HG02943 (cell line): ENCODE results near the gene TMEM132C.

Experiments used
- ATAC-seq: cut with Tn5 transposase; IDR thresholded peaks from one replicate; pipeline ENCODE4 v1.9.1; 2021; ENCODE audit warnings: mild to moderate bottlenecking, low read depth, moderate library complexity; ENCODE audit not compliant: unreplicated experiment

The TMEM132C gene

DNA sequence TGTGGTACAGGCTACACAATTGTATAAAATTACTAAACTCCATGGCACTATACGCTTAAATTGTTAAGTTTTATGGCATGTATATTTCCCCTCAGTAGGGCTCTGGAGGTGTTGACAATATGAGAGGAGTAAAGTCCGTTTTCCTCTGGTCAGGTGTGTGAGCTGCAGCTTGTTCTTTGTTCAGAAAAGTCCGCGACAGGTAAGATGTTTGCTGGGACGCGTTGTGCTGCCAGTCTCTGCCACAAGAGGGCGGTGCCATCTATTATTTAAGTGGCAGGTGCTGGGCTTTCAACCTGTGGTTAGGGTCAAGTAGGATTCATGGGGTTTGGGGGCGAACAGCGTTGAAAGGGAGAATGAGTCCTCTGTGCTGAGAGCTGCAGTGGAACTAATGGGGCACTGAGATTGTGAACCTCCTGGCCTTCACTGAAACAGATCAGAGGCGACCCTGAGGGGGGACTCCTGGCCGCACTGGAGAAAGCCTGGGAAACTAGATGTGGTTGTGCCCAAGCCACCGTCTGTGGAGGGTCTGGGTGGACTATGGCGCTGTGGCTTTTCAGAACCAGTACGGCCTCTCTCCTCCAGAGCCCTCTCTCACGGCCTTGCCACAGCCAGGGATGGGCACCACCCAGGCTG, 377.8 kb downstream of the TMEM132C start:
- no peak for ATAC-seq

DNA sequence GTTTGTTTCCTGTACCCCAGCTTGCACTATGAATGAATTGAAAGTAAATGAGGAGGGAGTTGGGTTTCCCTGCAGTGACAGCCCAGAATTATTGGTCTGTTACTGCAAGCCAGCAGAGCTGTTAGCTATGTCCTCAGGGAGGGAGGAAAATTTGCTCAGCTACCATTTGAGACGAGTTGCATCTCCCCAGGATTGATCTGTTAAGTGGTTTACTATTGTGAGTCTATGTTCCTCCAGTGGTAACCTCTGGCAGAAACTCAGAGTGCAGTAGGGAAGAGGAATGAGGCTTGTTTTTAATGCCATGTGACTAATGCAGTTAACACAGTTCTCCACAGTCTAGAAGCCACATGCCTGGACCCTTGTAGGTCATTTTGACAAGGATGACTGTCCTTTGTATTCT, 382.9 kb downstream of the TMEM132C start:
- ATAC-seq: no peak

DNA sequence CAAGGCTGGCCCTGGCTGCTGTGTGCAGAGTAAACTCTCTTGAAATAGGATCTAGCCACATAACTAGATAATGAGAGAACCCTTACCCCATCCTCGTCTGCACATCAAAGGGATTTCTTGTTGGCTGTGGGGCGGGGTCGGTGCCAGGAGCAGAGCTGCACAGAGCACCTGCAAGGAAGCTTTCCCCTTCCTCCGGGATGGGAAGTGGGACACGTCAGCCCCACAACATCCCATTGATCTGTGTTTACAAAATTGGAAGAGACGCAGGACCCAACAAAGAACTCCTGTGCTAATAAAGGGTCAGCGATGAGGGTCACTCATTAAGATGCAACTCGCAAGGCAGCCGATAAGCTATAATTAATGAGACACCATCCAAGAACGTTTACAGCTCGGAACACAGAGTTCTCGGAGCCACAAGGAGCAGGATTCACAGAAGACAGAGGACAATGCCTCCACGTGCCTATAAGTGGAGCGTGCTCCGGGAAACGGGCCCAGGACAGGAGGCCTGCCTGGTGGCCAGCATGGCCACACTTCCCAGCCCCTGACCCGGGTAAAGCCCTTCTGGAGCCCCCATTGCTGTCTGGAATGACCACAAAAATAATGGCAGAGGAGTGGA, 385.3 kb downstream of the TMEM132C start:
- ATAC-seq: no peak

DNA sequence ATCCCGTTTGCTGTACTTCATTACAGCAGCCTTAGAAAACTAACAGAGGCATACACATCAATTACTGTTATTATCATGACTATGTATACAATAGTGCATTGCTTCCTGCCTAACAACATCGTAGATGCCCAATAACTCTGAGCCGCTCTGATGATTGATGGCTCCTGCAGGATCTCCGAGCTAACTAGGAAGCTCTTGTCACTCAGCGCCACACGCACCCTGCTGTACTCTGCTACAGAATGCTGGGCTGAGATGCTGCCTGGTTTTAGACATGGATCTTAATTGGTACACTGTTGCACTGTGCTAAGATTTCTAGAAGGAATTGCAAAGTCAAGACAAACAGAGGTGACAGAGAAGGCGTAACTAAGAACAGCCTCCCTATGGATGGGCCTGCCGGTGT, 387.5 kb downstream of the TMEM132C start:
- ATAC-seq: no peak

DNA sequence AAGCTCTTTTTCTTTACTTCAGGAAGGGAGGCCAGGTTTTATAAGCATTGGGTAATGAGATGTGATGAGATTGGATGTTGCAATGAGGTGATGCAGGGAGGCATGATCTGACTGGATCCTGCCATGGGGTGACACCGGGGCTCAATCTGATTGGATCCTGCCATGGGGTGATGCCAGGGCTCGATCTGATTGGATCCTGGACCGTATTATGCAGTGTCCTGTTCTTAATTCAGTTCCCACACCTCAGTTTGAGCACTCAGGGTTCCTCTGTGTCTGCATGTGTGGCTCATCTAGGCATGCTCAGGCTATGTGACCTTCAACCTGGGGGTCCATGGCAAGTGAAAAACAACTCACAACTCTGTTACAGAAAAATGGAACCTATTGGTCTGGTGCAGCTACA, 390.4 kb downstream of the TMEM132C start:
- ATAC-seq: no peak

DNA sequence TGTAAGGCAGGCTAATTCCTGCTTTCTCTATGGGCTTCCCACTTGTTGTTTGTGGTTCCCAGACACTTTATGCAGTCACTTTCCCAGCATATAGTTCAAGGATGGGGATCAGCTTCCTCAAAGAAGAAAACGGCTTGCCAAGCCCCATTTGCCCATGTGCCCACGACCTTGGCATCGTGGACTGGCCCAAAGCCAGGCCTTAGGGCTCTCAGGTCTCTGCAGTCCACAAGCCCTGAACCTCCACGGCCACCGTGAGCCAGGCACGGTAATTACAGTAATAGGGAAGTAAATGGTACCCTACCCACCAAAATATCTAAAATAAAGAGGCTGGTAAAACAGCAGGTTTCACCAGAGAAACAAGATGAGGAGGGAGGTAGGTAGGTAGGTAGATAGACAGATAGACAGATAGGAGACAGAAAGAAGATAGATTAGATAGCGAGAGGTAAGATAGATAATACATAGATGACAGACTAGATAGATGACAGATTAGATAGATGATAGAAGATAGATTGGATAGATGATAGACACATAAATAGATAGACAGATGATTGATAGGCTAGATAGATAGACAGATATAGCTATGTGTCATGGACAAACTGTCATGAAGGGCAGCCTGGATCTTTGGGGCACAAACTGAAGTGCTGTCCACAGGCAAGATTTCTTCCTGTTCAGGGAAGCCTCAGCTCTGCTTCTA, 393.7 kb downstream of the TMEM132C start:
- ATAC-seq: no peak

DNA sequence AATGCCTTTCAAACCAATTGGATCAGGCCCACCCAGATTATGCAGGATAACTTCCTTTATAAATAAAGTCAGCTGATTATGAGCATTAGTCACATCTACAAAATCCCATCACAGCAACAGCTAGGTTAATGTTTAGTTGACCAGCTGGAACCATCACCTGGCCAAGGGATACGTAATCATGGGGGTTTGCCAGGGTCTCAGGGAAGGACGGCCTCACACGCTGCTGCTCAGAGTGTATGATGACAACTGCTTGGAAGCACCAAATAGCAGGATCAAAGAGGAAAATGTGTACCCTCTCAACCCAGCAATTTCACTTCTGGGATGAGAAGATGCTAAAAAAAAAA, 394.2 kb downstream of the TMEM132C start:
- no peak for ATAC-seq

DNA sequence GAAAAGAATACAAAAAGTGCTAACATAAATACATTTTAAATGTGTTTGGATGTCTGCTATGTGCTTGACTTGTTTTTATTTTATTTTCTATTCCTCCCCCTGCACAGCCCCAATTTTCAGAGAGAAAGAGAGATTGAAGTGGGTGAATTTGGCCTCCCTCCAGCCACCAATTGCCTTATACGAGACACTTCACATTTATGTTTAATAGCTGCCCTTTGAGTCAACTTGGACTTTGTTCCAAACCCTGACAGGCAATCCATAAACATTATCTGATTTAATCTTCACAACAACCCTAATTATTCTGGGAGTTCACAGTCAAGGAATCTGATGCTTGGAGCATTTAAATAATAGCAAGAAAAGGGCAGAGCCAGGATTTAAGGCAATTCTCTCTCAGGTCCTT, 395.1 kb downstream of the TMEM132C start:
- no peak for ATAC-seq

DNA sequence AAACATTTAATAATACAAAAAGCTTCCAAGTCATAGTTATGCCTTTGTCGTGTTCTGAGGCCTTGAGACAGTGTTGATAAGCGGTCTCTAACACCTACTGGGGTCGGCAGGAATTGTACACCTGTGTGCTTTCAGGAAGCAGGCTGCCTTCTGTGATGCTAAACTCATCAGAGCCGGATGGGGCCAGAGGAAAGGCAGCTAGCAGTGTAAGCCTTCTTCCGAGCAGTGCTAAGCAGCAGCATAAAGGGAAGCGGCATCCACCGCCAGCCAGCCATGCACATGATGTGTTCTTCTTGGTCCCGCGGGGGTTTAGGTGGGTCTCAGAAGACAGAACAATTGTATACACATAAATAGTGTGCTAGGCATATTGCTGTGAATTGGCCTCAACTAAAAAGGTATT, 397.5 kb downstream of the TMEM132C start:
- no peak for ATAC-seq

DNA sequence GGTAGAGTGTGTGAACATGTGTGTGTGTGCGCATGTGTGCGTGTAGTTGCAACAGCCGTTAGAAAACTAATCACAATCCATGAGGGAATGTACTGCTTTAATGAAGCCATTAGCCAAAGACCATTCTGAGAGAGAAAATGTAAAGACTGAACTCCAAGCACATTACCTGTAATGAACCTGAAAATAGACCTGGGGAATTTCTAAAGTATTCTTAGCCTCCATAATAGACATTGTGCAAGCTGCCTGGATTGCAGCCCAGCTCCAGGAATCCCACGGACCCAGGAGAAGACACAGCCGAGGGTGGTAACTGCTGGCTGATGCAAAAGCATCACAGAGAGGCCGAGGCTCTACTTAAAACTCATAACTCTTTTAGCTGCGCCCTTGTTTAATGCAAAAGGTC, 400.2 kb downstream of the TMEM132C start:
- ATAC-seq: no peak

DNA sequence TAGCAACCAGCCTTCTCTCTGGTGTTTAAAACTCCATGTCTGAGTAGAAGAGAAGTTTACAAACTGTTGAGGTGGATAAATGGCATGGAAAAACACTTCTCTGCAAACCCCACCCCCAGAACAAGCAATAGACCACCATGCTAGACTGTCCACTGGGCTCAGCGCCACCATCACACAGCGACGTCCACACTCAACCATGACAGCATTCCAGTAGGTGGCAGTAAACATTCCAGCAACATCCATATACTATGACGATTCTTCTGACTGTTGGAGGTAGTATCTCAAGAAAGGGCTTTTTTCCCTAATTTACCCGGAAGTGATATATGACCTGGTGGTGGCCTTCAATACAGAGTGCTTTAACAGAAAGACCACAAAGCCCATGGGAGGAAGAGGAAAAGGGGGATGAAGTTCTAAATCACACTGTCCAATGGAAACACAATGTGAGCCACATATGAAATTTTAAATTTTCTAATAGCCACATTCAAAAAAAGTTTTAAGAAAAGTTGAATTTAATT, 404.6 kb downstream of the TMEM132C start:
- ATAC-seq: no peak

DNA sequence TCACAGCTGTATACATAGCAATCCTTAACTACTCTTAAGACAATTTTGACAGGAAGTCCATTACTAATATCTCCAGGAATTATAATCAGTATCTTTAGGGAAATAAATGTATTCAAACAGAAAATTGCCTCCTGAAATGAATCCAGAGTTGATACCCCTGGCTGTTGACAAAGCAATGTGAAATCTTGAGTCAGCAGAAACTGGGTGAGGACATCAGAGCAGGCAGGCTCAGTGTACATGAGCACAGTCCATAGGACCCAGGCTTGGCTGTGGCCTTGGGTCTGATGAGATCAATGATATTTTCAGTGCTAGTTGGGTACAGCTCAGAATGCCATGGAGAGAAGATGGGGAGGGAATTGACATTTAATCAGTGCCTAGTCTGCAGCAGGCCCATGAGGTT, 405.5 kb downstream of the TMEM132C start:
- no peak for ATAC-seq

DNA sequence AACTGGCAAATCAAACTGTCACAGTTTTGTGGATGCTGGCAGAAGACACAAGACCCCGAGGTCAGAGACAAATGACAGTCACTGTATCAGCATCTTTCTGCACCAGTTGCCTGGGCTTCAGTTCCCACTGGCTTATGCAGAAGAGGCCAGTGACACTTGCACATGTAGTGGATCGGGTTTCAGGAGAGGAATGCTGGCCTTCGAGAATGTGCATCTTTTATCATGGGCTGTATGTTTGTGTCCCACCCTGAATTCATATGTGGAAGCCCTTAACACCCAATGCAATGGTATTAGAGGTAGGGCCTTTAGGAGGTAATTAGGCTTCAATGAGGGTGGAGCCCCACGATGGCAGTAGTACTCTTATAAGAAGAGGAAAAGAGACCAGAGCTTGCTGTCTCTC, 405.9 kb downstream of the TMEM132C start:
- ATAC-seq: no peak

DNA sequence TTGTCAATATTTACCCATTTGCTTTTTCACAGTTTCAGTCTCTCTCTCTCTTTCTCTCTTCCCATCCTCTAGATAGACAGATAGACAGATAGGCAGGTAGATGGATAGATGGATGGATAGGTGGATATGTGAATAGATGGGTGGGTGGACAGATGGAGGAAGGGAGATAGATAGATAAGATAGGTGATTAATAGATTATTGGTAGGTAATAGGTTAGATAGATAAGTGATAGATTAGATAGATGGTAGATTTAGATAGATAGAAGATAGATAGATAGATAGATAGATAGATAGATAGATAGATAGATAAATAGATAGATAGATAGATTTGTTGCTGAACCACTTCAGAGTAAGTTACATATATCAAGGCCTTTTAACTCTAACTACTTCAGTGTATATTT, 408.6 kb downstream of the TMEM132C start:
- ATAC-seq: no peak

DNA sequence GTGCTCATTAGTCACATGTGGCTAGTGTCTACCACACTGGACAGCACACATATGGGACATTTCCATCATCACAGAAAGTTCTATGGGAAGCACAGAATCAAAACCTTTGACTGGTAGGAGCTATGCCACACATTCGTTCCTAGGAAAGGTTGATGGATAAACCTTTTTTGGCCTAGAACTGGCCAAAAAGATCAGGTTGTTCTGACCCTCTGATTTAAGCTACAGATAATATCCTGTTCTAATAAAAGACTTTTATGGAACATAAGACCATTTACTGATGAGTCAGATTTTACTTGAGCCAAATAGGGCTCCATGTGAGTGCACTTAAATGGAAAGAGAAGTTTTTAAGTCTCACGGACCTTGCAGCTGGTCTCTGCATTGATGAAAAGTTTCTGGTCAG, 413.6 kb downstream of the TMEM132C start:
- ATAC-seq: no peak

DNA sequence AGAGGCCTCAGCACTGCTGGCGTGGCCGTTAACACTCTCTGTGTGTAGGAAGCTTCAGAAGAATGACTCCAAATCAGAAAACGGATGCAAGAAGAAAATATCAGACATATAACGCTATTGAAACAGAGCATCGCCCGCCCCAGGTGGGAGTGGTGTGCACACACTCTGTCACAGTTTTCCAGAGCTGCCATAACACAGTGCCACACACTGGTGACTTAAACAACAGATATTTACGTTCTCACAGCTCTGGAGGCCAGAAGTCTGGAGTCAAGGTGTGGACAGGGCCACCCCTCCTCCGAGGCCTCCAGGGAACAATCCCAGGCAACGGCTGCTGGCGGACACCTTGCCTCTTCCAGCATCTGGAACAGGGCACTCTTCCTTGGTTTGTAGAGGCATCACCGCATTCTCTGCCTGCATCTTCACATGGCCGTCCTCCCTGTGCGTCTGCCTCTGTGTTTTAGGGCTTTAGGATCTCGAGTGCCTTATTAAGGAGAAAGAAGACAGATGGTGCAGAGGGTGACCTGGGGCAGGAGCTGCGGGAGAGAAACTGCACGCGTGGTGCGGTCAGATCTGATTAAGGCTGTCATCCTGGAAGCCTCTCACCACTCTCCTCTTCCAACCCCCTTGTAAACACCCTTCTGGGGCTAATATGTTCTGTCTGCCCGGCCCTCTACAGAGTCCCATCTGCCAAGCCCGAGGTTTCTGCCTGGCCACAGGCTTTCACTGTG, 415.7 kb downstream of the TMEM132C start:
- ATAC-seq: no peak

DNA sequence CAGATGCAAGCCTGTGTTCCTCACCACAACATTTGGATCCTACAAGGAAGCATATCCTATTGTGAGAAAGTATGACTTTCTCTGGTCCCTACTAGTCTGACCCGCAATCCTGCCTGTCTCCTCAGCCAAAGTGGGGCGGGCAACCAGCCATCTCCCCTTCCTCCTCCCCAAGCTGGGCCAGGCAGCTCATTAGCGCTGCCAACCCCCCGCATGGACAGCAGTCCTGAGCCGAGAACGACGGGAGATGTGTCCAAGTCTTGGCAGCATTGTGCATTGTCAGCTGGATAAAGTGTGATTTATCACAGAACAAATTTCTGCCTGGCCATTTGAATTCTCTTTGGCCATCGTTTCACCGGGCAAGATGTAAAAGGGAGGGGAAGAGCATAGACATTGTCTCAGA, 417.4 kb downstream of the TMEM132C start:
- ATAC-seq: no peak

DNA sequence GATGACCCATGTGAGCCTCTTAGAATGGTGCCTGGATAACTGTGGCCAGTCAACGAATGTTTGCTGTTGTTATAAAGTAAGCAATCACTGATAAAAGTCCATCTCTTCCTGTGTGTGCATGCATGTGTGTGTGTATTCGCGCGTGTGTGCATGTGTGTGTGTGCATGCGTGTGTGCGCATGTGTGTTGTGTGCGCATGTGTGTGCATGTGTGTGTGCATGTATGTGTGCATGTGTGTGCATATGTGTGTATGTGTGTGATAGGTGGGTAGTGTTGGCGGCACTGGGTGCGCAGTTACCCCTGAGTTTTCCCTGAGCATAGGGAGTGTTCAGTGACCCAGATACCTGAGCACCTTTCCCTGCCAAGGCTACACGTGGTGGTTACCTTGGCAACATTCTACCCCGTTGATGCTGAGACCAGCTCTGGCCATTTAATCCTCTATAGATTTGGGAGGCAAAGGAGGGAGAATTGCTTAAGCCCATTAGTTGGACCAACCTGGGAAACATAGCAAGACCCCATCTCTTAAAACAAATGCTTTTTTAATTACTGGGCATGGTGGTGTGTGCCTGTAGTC, 419.0 kb downstream of the TMEM132C start:
- ATAC-seq: no peak

DNA sequence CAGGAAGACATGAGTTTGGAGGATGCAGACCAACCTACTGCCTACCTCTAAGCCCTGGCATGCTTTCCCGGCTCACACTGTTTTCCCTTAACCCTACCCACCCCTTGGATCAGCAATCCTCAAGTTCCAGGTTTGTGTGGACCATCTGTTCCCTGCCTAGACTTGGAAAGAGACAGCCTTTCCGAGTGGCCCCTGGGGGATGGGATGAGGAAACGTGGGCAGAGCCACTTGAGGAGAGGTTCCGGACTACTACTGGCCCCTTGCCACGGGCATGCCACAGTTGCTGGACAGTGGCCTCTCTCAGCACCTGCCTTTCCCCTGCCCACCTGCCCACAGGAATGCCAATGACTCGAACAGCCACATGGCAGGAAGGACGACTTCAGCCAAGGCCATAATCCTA, 420.9 kb downstream of the TMEM132C start:
- no peak for ATAC-seq

DNA sequence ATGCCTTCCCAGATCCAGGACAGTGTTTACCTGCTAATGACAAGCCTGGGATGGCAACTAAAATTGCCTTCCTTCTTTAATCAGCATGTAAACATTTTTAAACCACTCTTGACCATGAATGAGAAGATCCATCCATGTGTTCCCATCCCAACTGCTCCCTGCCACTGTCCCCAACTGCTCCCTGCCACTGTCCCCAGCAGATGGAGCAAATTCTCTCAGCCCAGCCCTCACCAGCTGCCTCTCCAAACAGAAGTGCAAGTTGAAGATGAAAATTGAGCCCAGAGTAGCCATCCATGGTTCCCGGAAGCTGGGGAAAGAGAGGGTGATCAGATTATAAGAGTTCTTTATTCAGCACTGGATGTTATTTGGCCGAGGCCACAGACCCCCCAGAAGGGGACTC, 423.7 kb downstream of the TMEM132C start:
- no peak for ATAC-seq

DNA sequence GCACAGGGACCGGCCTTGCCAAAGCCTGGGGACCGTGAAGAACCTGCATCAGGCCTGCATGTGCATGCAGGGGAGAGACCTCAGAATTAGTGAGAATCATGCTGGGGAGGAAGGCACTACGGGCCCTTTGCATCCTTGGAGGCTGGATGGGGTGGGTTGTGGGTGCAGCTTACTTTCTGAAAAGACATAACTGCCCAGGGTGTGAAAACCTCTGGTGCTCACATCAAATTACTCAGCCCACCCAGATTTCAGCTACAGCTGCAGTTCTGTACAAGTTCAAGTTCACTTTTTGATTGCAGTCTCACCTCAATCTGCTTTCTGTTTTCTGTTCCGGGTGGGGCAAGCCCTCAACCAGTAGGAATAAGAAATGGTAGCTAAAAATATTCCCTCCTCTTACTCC, 426.1 kb downstream of the TMEM132C start:
- no peak for ATAC-seq
